Endothelial cell of umbilical vein (primary cell): ENCODE results near the gene ZNG1A. TPM values are rescaled to one million over a fixed set of nuclear protein-coding genes. Genes with fewer than 3 reads are reported as not detected.
"Not testable (repeated sequence)": the region's sequence is repeated elsewhere in the genome, so short reads cannot be mapped to it uniquely, and the experiment has no call there.

Experiments used
- BruUV-seq: library from RNA; stranded (reverse); fragments of 400-500 nt; replicated peaks from 2 replicates; lab custom pipeline; 2021; lab: Mats Ljungman, UMichigan
- CTCF ChIA-PET: fragments of 300-600, 350-600 bp; sonication (Branson Sonifier 250); formaldehyde crosslinking; loops from one replicate; lab custom pipeline; 2021; ENCODE audit warnings: antibody characterized with exemption, inconsistent platforms; lab: Charles Lee
- POLR2A ChIA-PET: fragments of 300-600, 350-600 bp; sonication (Branson Sonifier 250); formaldehyde crosslinking; loops from one replicate; lab custom pipeline; 2021; ENCODE audit warnings: antibody characterized with exemption, inconsistent platforms; lab: Charles Lee
- DNase-seq: peaks from one replicate; pipeline ENCODE4 v3.0.0-alpha.2; 2011; ENCODE audit warnings: low read depth, low spot score
- FAIRE-seq: peaks from 2 replicates; lab custom pipeline; 2011; peaks lifted over from hg19 to GRCh38; lab: Jason Lieb, UNC
- H2AFZ ChIP-seq: 2 replicates; pipeline ENCODE4 v1.6.0; 2012; ENCODE audit warnings: low read depth, low read length, control low read depth, inconsistent platforms
- H3K27ac ChIP-seq: 2 replicates; pipeline ENCODE4 v1.5.1; 2011; ENCODE audit warnings: low read depth, mild to moderate bottlenecking, control low read depth, low read length, moderate library complexity; ENCODE audit not compliant: insufficient read depth
- H3K27me3 ChIP-seq, 2 experiments: 2 replicates each; pipeline versions ENCODE4 v1.6.0 to v1.6.1; 2011; ENCODE audit warnings: low read length in 2 of 2, mixed read lengths in 1 of 2; ENCODE audit not compliant: control insufficient read depth in 2 of 2, insufficient read depth in 2 of 2
- H3K36me3 ChIP-seq, 2 experiments: 2 replicates in 1 of 2; 3 replicates in 1 of 2; pipeline ENCODE4 v1.5.1; 2011; ENCODE audit warnings: low read length in 2 of 2, mild to moderate bottlenecking in 1 of 2, moderate library complexity in 1 of 2; ENCODE audit not compliant: control insufficient read depth in 2 of 2, insufficient read depth in 2 of 2; ENCODE audit errors: extremely low read depth in 1 of 2
- H3K4me1 ChIP-seq: 3 replicates; pipeline ENCODE4 v1.5.1; 2011; ENCODE audit warnings: mild to moderate bottlenecking, low read length; ENCODE audit not compliant: control insufficient read depth, insufficient read depth; ENCODE audit errors: extremely low read depth
- H3K4me2 ChIP-seq: 2 replicates; pipeline ENCODE4 v1.6.1; 2011; ENCODE audit warnings: low read length, control low read depth, mixed read lengths; ENCODE audit not compliant: insufficient read depth
- H3K4me3 ChIP-seq, 3 experiments: fragments of 200-600 bp in 1 of 3; sonication (generic), shearing (Covaris generic) in 1 of 3; replicated peaks in 1 of 3; 2 replicates each; pipeline ENCODE4 v1.5.1; 2011 to 2016; ENCODE audit warnings: control low read depth in 3 of 3, low read length in 3 of 3, mild to moderate bottlenecking in 2 of 3, inconsistent platforms in 1 of 3, low read depth in 1 of 3, moderate library complexity in 1 of 3; ENCODE audit not compliant: insufficient read depth in 1 of 3
- H3K79me2 ChIP-seq: 2 replicates; pipeline ENCODE4 v1.6.0; 2012; ENCODE audit warnings: low read length, inconsistent platforms; ENCODE audit not compliant: control insufficient read depth, insufficient read depth
- H3K9ac ChIP-seq: replicated peaks from 2 replicates; pipeline ENCODE3; 2011; ENCODE audit warnings: low read length, control low read depth; ENCODE audit not compliant: insufficient read depth; ENCODE audit errors: extremely low read depth
- H3K9me1 ChIP-seq: replicated peaks from 3 replicates; pipeline ENCODE4 v1.6.0; 2011; ENCODE audit warnings: mild to moderate bottlenecking, low read length; ENCODE audit not compliant: control insufficient read depth, insufficient read depth; ENCODE audit errors: extremely low read depth
- H3K9me3 ChIP-seq: replicated peaks from 2 replicates; pipeline ENCODE4 v1.5.1; 2012; ENCODE audit warnings: low read length, inconsistent platforms; ENCODE audit not compliant: control insufficient read depth, insufficient read depth
- H4K20me1 ChIP-seq: replicated peaks from 2 replicates; pipeline ENCODE3; 2011; ENCODE audit warnings: mild to moderate bottlenecking, low read length; ENCODE audit not compliant: control insufficient read depth, insufficient read depth; ENCODE audit errors: extremely low read depth
- dilution Hi-C: fragments of 300-500 bp; cut with MboI; formaldehyde crosslinking; loops from one replicate; pipeline ENCODE4 v1.15.0; 2019; ENCODE audit warnings: low sequenced_read_pairs; ENCODE audit not compliant: extremely low pct_ligation_motif_present
- intact Hi-C: fragments of 100-400 bp; cut with micrococcal nuclease; formaldehyde crosslinking; loops from one replicate; pipeline ENCODE4 v1.10.0; 2022
- polyA plus RNA-seq, 4 experiments: library from polyadenylated mRNA; depleted of rRNA in 3 of 4; stranded (reverse) in 3 of 4; unstranded in 1 of 4; fragments of >200 nt; gene quantifications; 2 replicates each; pipeline versions ENCODE4 v1.2.1 to v1.2.3, GENCODE V29; 2011 to 2012; ENCODE audit warnings: missing spikeins in 1 of 4
- total RNA-seq: library from RNA; stranded (reverse); gene quantifications from 2 replicates; pipeline ENCODE4 v1.2.3, GENCODE V29; 2021

ZNG1A gene
- total and polyA plus RNA-seq, 2 donors (not counting 3 experiments of a cell fraction or from before 2014, with no cell fraction given) = 14.3 to 39.8 TPM

DNA sequence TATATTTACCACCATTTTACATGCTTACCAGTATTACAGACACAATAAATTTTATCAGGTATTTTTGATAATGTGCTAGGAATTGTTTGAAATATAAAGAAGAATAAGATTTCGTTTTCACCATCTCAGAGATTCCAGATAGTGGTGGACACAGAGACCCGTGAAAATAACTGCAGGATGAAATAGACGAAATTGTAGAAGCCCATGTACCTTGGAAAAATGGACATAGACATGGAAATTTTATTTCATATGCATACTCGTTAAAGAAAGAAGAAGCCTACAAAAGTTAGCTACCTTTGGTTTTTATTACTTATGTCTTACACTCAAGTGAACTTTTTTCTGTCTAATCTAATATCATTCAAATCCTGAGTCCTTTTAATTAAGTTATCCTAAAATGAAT is 68.2 kb downstream of the ZNG1A start:
- H2AFZ ChIP-seq, H3K9ac ChIP-seq, H3K9me1 ChIP-seq, CTCF ChIA-PET, BruUV-seq, H3K4me2 ChIP-seq, H3K4me3 ChIP-seq, H3K4me1 ChIP-seq, H3K79me2 ChIP-seq, H4K20me1 ChIP-seq, DNase-seq, dilution Hi-C loops, H3K27ac ChIP-seq, H3K9me3 ChIP-seq, intact Hi-C loops, FAIRE-seq, H3K36me3 ChIP-seq, POLR2A ChIA-PET: not testable (repeated sequence)
- peaks cover 33 to 36% of the 10 kb centered on the region in 2 experiments for H3K27me3 ChIP-seq

DNA sequence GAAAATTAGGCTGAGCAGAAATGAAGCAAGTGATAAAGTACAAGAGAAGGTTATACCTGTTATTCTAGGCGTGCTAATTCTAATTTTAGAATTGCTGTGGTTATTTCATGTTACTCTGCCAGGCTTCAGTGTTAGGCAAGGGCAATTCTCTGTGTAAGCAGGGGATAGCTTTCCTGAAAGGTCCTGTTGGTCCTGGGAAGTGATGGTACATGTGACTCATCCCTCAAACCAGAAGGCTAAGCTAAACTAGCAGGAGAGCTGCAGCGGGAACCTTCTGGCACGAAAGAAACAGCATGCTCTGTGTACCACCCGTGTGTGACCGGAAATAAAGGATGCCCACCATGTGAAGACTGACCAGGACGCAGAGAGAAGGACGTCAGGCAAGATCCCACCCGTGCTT is 69.3 kb downstream of the ZNG1A start:
- H3K79me2 ChIP-seq, CTCF ChIA-PET, H3K36me3 ChIP-seq, H3K4me3 ChIP-seq, H3K9me3 ChIP-seq, POLR2A ChIA-PET, H3K4me2 ChIP-seq, FAIRE-seq, intact Hi-C loops, H3K9me1 ChIP-seq, BruUV-seq, DNase-seq, H4K20me1 ChIP-seq, H3K4me1 ChIP-seq, dilution Hi-C loops, H3K9ac ChIP-seq, H2AFZ ChIP-seq, H3K27ac ChIP-seq: not testable (repeated sequence)
- H3K27me3 ChIP-seq = peaks cover 26 to 30% of the 10 kb centered on the region in 2 experiments

DNA sequence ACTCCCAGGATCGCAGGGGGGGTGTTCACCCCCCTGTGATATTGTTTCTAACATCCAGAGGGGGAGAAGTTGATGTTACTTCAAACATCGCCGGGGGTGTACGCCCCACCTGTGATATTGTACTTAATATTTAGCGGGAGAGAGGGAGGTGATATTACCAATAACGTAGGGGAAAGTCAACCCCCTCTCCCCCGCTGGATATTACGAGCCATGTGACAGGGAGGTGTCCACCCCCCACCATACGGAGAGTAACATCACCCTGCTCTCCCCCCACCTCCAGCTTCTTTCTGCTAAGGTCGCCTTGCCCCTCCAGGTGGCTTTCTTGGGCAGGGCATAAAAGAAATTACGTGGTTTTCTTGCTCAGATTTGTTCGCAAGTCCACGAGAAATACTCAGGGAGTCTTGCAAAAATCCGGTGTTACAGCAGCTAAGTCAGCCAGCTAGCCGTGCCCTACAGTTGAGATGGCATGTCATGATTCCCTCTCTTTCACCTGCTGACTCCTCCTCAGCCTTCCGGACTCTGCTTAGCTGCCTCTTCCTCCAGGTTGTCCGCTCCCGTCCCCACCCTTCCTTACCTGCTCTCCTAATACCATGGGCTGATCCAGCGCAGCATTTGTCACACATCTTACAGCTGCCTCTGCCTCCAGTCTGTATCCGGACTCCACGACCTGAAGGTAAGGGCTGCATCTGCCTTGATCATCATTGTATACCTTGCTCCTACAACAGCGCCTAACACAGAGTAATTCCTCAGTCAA is 69.9 kb downstream of the ZNG1A start:
- dilution Hi-C loops, intact Hi-C loops, H3K9ac ChIP-seq, H3K4me2 ChIP-seq, CTCF ChIA-PET, H3K9me3 ChIP-seq, H3K9me1 ChIP-seq, H3K79me2 ChIP-seq, FAIRE-seq, H3K4me1 ChIP-seq, H3K27ac ChIP-seq, H3K36me3 ChIP-seq, DNase-seq, H4K20me1 ChIP-seq, H3K4me3 ChIP-seq, H2AFZ ChIP-seq, POLR2A ChIA-PET, BruUV-seq: not testable (repeated sequence)
- H3K27me3 ChIP-seq = peaks cover 21 to 24% of the 10 kb centered on the region in 2 experiments

DNA sequence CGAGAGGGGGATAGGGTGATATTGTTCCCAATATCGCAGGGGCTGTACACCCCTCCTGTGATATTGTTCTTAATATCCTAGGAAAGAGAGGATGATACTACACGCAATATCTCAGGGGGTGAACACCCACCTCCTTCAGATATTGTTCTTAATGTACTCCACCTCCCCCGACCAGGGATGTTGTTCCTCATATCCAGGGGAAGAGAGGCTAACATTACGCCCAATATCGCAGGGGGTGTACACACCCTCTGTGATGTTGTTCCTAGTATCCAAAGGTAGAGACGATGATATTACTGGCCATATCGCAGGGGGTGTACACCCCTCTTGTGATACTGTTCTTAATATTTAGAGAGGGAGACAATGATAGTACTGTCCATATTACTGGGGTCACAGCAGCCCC is 72.9 kb downstream of the ZNG1A start:
- H3K4me1 ChIP-seq, intact Hi-C loops, BruUV-seq, POLR2A ChIA-PET, H3K9ac ChIP-seq, H3K79me2 ChIP-seq, H3K4me3 ChIP-seq, H3K9me1 ChIP-seq, H3K36me3 ChIP-seq, CTCF ChIA-PET, H3K27ac ChIP-seq, H4K20me1 ChIP-seq, dilution Hi-C loops, H2AFZ ChIP-seq, FAIRE-seq, H3K9me3 ChIP-seq, H3K4me2 ChIP-seq, DNase-seq: not testable (repeated sequence)
- H3K27me3 ChIP-seq = peaks cover 11 to 13% of the 10 kb centered on the region in 2 experiments
